Activated CD8-positive, alpha-beta memory T cell treated with anti-CD3 and anti-CD28 coated beads for 4 hours (primary cell): ENCODE results near the gene SUSD1.

Source experiments
- DNase-seq, 2 donors: peaks; one replicate each; pipeline ENCODE4 v3.0.0-alpha.2; 2020; ENCODE audit warnings: low read depth in 2 of 2

The SUSD1 gene

DNA sequence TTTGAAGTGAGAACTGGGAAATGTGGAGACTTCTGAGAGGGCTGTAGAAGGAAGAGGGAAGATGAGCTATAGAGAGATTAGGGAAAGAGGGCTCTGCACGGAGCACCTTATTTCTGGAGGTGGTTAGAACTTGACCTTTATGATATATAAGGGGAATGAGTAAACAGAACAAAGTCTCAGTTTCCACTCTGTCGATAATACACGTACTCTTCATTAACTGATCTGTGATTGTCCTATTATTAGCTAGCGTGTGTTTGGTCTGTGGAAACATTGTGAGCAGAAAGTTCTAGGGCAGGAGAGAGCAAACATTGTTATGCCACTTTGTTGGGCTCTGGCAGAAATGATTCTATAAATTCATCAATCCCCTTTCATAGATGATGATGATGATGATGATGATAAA is 159.9 kb downstream of the SUSD1 start:
- DNase-seq = no peak

GRCh38 chr9:112013266-112013665 is 161.8 kb downstream of the SUSD1 start:
- DNase-seq = no peak

DNA sequence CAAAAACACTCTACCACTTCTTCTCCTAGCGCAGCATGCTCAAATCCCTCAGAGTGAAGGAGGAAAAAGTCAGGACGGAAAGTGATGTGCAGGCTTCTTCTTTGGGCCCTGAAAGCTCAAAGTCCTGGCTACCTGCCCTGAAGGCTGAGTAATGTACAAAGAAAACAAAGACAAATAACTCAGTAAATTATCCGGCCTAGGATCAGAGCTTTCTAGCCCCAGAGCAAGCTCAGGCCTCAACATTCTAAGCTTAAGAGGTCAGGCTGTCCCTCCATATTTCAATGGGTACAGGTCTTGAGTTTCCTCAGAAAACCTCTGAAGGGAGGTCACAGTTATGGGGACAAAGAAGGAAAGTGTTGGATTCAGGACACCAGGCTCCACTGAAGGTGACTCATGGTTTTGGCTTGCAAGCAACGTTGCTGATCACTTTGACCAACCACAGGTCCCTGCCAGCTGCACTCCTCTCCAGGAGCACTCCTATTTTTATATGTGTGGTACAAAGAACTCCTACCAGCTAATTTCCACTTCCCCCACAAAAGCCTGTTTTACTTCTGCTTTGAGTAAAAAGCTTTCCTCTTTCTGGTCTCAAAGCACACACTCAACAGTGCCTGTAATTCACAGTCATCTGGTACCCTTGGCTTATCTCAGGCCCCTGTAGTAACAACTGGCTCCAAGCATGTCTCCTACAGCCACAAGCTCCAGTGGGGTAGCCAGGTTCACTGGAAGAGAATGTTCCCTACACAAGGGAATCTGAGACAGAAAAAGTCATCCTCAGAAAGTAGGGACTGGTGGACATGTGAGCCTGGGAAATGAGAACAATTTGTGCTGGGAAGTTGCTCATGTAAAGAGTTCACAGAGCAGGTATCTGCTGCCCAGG is 162.8 kb downstream of the SUSD1 start:
- DNase-seq = no peak

- no peak for DNase-seq
Observed at GRCh38 chr9:112011051-112011620, 164.0 kb downstream of the SUSD1 start.

DNA sequence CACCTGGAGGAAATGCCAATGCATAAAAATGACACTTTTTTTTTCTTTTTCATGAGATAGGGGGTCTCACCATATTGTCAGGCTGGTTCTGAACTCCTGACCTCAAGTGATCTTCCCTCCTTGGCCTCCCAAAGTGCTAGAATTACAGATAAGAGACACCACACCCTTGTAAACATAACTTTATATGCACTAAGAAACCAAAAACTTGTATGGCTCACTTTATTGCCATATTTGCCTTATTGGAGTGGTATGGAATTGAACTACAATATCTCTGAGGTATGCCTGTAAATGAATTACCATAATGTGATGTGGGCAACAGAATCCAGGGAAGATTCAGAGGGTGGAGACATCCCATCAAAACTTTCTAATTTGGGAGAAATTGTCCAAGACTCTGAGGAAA is 164.6 kb downstream of the SUSD1 start:
- DNase-seq = no peak

DNA sequence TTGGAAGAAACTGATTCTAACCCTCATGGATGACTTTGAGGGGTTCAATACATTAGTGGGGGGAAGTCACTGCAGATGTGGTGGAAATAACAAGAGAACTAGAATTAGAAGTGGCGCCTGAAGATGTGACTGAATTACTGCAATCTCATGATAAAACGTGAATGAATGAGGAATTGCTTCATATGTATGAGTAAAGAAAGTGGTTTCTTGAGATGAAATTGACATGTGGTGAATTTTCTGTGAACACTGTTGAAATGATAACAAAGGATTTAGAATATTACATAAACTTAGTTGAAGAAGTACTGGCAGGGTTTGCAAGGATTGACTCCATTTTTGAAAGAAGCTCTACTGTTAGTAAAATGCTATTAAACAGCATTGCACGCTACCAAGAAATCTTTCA is 165.4 kb downstream of the SUSD1 start:
- no peak for DNase-seq

GRCh38 chr9:112007575-112008240 is 167.4 kb downstream of the SUSD1 start:
- no peak for DNase-seq

- no peak for DNase-seq
Observed at GRCh38 chr9:112006361-112007020, 168.6 kb downstream of the SUSD1 start.

GRCh38 chr9:112005939-112006338 is 169.2 kb downstream of the SUSD1 start:
- no peak for DNase-seq

DNA sequence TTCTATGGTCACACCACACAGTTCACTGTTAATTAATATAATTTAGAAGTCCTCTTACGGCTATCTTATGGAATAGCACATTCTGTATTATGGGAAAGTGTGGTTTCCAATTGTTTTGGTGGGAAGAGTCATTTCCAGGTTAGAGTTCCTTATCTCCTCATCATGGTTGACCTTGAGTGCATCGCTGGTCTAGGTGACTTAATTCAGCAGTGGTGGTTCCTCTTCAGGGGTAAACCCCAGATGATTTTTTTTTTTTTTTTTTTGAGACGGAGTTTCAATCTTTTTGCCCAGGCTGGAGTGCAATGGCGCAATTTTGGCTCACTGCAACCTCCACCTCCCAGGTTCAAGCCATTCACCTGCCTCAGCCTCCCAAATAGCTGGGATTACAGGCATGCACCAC is 171.6 kb downstream of the SUSD1 start:
- no peak for DNase-seq

DNA sequence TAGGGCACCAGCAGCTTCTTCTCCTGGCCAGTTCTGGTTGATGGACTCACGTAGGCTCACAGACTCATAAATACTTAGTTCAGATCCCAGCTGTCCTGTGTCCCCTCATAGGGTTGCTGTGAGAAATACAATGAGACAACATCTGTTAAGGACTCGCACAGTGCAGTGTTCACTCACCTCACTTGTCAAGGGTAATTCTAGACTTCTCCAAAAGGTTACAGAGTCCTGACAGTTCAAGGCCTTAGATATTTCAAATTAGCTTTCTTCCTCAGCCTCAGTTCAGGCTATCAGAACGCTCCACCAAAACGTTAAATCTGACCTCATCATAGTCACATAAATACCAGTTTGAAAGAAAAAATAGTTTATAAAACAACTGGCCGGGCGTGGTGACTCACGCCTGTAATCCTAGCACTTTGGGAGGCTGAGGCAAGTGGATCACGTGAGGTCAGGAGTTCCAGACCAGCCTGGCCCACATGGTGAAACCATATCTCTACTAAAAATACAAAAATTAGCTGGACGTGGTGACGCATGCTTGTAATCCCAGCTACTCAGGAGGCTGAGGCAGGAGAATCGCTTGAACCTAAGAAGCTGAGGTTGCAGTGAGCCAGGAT is 172.1 kb downstream of the SUSD1 start:
- DNase-seq = no peak

DNA sequence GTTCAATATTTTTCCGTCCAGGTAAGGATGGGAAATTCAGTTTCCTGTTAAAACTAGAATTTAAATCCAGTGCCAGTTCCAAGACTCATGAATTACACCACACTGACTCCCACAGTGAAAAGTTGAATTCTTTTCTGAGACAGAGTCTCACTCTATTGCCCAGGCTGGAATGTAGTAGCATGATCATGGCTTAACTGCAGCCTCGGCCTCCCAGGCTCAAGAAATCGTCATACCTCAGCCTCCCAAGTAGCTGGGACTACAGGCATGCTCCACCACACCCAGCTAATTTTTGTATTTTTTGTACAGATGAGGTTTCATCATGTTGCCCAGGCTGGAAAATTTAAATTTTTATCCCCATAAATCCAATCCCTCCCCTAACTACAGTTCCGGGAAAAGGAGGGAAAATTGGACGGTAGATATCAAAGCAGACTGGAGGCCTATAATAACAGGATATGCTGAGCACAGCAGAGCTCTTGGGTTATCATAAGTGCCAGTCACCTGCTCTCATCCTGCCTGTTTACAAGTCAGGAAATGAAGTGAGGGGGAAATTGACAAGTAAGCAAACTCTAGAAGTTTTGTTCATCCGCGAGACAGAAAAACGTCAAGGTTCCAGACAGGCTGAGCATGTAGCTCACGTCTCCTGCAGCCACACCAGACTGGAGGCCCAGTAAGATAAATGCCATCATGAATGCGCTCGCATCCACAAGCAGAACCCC is 172.8 kb downstream of the SUSD1 start:
- DNase-seq = no peak

DNA sequence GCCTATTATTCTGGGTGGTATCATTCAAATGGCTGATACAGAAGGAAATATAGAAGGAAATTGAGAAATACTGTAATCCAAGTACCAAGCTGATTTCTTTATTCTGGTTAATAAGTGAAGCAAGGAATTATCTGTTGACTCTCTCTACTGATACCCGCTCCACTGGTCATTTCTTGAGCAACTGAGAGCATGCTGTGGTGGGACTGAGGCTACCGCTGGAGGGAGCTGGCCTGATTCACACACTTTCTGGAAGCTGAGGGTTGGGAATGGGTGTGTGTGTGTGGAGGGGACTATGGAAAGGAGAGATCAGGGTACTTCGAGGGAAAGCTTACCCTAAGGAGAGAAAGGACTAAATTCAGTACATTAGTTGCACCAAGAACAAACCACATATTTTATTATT is 174.4 kb downstream of the SUSD1 start:
- DNase-seq = no peak

GRCh38 chr9:111999319-111999718 is 175.8 kb downstream of the SUSD1 start:
- DNase-seq = no peak

DNA sequence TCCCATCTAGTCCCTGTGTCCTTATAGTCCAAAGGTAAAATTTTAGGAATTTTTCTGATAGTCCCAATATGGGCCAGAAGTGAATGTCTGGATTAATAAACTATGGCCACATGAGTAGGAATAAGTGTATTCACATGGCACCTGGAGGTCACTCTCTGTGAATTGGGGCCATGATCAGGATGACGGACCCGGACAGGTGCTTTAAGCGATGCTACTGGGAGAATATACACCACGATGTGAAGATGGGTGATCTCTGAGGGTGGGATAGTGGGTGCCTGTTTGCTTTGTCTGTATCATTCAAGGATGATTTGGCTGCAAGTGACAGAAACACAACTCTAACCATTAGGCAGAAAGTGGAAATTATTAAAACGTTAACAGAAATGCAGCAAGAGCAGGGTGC is 177.3 kb downstream of the SUSD1 start:
- DNase-seq = no peak

DNA sequence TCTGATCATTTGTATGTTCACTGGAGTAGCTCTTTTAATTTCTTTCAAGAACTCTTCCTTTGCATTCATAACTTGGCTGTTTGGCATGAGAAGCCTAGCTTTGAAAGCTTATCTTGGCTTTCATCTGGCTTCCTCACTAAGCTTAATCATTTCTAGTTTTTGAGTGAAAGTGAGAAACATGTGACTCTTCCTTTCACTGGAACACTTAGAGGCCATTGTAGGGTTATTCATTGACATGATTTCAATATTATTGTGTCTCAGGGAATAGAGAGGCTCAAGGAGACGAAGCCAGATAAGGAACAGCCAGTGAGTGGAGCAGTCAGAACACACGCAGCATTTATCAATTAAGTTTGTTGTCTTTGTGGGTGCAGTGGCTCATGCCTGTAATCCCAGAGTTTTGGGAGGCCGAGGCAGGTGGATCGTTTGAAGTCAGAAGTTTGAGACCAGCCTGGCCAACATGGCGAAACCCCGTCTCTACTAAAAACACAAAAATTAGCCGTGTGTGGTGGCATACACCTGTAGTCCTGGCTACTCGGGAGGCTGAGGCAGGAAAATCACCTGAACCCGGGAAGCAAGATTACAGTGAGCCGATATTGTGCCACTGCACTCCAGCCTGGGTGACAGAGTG is 180.2 kb downstream of the SUSD1 start:
- DNase-seq = no peak

DNA sequence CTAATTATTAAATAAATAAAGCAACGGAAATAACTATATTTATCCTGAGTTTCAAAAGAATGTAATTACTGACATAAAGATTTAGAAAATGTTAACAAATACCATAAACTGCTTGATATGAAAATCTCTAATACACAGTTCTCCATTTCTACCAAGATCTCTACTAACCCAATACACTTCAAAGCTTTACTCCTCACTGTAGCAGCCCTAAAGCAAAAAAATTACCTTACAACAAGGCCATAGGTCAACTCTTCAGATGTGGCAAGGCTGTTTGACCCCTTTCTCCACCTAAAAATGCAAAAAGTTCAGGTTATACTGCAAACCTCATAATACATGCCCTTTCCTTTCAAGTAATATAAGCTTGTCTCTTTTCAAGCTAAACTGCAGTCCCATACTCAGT is 181.8 kb downstream of the SUSD1 start:
- no peak for DNase-seq

- DNase-seq = peak in 1 of 2 donors; percentile 1
Observed at GRCh38 chr9:111992523-111992922, 182.6 kb downstream of the SUSD1 start.

- no peak for DNase-seq
Observed at GRCh38 chr9:111991179-111991578, 183.9 kb downstream of the SUSD1 start.
